GM21529 (cell line): ENCODE results near the gene IRF2BP2.

Experiments used
- ATAC-seq: cut with Tn5 transposase; IDR thresholded peaks from one replicate; pipeline ENCODE4 v1.9.1; 2021; ENCODE audit not compliant: unreplicated experiment

Gene IRF2BP2

DNA sequence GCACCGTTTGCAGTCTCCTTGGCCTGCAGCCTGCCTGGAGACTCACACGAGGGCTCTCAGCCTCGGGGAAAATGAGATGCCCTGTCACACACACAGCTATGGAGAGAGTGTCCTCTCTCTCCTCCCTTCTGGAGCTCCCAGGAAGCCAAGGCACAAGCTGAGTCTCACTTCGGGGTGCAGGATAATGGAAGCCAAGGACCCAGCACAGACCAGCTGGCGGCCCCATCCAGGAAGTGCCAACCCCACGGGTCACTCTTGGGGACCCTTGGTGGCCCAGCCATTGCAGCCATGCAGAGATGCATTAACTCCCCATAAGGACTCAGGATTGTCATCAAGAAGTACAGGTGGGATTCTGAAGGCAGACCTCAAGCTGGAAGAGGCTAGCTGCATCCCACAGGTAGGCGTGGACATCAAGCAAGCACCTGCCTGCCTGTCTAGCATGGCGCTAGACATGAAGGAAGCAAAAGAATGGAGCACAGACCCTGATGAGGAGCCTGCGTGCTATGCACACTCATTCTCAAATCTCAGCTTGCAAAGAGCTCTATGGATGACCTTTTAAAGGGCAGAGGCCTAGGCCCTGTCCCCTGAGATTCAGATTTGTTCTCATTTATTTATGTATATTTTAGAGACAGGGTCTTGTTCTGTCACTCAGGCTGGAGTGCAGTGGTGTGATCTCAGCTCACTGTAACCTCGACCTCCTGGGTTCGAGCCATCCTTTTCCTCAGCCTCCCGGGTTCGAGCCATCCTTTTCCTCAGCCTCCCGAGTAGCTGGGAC, 49.9 kb downstream of the IRF2BP2 start:
- ATAC-seq = no peak

DNA sequence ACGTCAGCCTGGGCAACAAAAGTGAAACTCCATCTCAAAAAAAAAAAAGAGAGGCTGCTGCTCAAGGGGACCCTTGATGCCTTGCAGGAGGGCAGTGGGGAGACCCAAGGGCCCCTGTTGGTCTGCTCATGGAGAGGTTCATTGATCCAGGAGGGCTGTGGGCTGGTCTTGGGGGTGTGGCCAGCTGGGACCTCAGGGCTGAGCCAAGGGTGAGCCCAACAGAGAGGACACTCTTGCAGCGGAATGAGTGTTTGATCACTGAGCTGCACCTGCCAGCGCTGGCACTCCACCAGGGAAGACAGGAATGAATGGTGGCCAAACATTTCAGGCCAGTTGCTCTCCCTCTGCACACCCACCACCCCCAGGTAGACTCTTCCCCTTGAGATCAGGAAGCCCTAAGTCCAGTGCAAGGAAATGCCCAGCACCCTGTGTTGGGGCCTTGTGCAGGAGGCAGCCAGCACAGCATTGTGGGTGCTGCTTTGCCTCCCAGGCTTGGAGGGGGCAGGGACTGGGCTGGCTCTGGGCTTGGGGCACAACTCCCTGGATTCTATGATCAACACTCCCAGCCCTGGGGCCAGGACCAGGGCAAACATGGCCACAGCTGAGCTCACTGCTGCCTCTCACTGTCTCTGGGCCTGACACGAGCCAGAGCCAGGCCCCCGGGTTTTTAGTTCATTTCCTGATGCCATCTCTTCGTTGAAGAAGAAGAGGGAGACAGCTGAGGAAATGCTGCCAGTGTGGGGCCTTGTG, 50.7 kb downstream of the IRF2BP2 start:
- no peak for ATAC-seq

DNA sequence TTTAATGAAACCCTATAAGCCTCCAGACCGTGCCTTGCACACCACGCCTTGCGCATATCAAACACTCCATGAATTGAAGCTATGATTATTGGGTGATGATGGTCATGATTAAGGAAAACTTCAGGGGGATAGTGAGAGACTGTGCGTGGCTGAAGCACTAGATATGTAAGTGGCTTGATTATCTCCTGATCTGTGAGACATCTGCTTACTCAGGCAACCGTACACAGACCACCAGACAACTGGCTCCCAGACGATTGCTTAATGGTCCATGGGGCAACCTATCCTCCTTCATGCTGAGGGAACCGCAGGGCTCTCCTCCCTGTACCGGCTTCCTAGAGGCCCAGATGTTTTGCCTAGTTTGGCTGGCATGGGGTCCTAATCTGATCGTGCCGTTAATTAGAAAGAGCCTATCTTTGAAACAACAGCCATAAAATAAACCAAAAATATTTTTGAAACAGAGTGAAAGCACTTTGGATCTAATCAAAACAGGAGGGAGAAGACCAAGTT, 51.6 kb downstream of the IRF2BP2 start:
- ATAC-seq = no peak

DNA sequence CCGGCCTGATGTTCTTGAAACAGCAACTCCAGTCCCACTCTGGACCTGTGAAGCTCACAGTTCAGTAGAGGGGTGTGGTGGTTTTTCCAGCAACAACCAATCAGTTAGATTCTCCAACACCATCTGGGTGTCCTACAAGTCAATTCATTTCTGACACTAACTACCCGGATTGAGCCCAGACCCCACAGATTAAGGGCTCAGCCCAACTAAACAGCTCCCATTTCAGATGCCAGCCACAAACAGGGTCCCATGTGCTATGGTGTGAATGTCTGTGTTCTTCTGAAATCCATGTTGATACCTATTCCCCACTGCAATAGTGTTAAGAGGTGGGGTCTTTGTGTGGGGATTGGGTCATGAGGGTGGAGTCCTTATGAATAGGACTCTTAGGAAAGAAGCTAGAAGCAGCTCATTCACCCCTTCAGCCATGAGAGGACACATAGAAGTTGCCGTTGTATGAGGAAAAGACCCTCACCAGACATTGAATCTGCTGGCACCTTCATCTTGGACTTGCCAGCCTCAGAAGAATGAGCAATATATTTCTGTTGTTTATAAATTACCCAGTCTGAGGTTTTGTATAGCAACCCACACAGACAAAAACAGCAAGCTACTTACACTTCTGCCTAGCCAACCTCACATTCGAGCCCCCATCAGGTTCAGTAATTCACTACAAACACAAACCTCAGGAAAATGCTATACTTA, 53.6 kb downstream of the IRF2BP2 start:
- ATAC-seq = no peak

DNA sequence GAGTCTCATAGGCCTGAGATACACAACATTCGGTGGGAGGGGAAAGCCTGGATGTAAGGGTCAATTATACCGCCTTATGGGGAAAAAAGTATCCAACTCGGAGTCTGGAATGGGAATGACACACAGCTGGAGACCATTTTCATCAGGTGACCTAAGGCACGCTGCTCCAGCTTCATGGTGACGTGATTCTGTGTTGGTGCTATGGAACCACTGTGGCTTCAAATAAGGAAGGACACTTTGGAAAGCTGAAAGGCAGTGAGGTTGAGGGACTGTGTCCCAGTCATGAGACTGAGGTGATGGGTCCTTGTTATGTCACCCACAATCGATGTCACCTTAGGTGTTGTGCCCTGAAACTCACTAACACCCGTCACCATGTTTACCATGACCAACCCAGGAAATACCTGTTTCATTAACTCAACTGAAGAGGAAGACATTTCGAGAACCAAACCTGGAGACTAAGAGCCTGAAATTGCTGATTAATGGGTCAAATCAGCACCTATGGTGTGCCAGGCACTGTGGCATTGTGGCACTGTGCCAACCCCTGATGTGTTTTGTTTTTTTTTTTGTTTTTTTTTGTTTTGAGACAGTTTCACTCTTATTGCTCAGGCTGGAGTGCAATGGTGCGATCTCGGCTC, 54.5 kb downstream of the IRF2BP2 start:
- ATAC-seq = no peak

DNA sequence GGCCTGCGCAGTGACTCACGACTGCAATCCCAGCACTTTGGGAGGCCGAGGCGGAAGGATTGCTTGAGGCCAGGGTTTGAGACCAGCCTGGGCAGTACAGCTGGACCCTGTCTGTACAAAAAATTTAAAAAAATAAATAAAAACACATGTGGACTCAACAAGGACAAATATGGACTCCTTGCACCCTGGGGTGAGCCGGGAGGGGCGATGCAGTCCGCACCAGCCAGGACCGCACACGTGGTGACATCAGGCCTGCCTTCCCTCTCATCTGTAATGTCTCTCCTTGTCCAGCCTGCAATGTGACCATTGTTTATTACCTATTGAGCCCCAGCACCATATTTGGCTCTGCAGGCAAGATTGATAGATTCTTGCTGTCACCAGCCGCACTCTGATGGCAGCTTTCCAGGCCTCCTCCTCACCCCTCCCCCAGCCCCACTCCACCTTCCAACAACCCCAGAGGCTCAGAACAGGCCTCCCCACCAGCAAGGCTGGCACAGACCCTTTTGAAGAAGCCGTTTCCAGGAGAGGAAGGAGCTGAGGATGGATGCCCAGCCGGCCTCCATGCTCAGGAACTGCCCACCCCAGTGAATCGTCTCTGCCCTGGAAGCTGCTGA, 55.2 kb downstream of the IRF2BP2 start:
- ATAC-seq = no peak
